GM21447 (cell line): ENCODE measurements around the gene ARHGAP27.
"Not testable (repeated sequence)": the region's sequence is repeated elsewhere in the genome, so short reads cannot be mapped to it uniquely, and the experiment has no call there.

Source experiments
- ATAC-seq: cut with Tn5 transposase; IDR thresholded peaks from one replicate; pipeline ENCODE4 v1.9.1; 2021; ENCODE audit not compliant: unreplicated experiment

ARHGAP27 gene

GRCh38 chr17:45432405-45433158 is at the start of gene ARHGAP27:
Gene ARHGAP27 (minus strand): TSS chr17:45432870. CDS start chr17:45430279, 2,591 bp downstream.
- no peak for ATAC-seq

GRCh38 chr17:45482317-45482716 is 49.6 kb upstream of the ARHGAP27 start:
- not testable (repeated sequence) for ATAC-seq

GRCh38 chr17:45475436-45475835 is 42.8 kb upstream of the ARHGAP27 start:
- ATAC-seq = not testable (repeated sequence)

- not testable (repeated sequence) for ATAC-seq
Observed at GRCh38 chr17:45472249-45472648, 39.6 kb upstream of the ARHGAP27 start.

- not testable (repeated sequence) for ATAC-seq
Observed at GRCh38 chr17:45469204-45469563, 36.5 kb upstream of the ARHGAP27 start.

- ATAC-seq = not testable (repeated sequence)
Observed at GRCh38 chr17:45468293-45469203, 35.9 kb upstream of the ARHGAP27 start.

- ATAC-seq = peak; percentile 88
Observed at GRCh38 chr17:45461524-45462327, 29.1 kb upstream of the ARHGAP27 start.

GRCh38 chr17:45460422-45460821 is 27.8 kb upstream of the ARHGAP27 start:
- ATAC-seq = not testable (repeated sequence)

GRCh38 chr17:45454341-45454740 is 21.7 kb upstream of the ARHGAP27 start:
- ATAC-seq = not testable (repeated sequence)

- ATAC-seq = not testable (repeated sequence)
Observed at GRCh38 chr17:45453731-45454130, 21.1 kb upstream of the ARHGAP27 start.

GRCh38 chr17:45453225-45453534 is 20.5 kb upstream of the ARHGAP27 start:
- not testable (repeated sequence) for ATAC-seq

GRCh38 chr17:45452329-45453224 is 19.9 kb upstream of the ARHGAP27 start:
- ATAC-seq = not testable (repeated sequence)

GRCh38 chr17:45451660-45452059 is 19.0 kb upstream of the ARHGAP27 start:
- not testable (repeated sequence) for ATAC-seq

GRCh38 chr17:45451131-45451530 is 18.5 kb upstream of the ARHGAP27 start:
- ATAC-seq = no peak

- ATAC-seq = not testable (repeated sequence)
Observed at GRCh38 chr17:45449708-45450329, 17.1 kb upstream of the ARHGAP27 start.

GRCh38 chr17:45449260-45449659 is 16.6 kb upstream of the ARHGAP27 start:
- ATAC-seq = not testable (repeated sequence)

GRCh38 chr17:45448483-45448882 is 15.8 kb upstream of the ARHGAP27 start:
- ATAC-seq = not testable (repeated sequence)

- not testable (repeated sequence) for ATAC-seq
Observed at GRCh38 chr17:45448066-45448465, 15.4 kb upstream of the ARHGAP27 start.

- ATAC-seq = not testable (repeated sequence)
Observed at GRCh38 chr17:45447650-45448049, 15.0 kb upstream of the ARHGAP27 start.
